Measurements from ENCODE around the gene BCOR. TPM values are rescaled to one million over a fixed set of nuclear protein-coding genes. Genes with fewer than 3 reads are reported as not detected.
A peak's percentile ranks its signal among the peaks of the same experiment; 100 is the strongest.

BCOR gene
- total and polyA plus RNA-seq, 9 of the 15 experiments (the other 6 are each of a cell fraction or from before 2014, with no cell fraction given): 27.5 to 113 (median 37.6) TPM

DNA sequence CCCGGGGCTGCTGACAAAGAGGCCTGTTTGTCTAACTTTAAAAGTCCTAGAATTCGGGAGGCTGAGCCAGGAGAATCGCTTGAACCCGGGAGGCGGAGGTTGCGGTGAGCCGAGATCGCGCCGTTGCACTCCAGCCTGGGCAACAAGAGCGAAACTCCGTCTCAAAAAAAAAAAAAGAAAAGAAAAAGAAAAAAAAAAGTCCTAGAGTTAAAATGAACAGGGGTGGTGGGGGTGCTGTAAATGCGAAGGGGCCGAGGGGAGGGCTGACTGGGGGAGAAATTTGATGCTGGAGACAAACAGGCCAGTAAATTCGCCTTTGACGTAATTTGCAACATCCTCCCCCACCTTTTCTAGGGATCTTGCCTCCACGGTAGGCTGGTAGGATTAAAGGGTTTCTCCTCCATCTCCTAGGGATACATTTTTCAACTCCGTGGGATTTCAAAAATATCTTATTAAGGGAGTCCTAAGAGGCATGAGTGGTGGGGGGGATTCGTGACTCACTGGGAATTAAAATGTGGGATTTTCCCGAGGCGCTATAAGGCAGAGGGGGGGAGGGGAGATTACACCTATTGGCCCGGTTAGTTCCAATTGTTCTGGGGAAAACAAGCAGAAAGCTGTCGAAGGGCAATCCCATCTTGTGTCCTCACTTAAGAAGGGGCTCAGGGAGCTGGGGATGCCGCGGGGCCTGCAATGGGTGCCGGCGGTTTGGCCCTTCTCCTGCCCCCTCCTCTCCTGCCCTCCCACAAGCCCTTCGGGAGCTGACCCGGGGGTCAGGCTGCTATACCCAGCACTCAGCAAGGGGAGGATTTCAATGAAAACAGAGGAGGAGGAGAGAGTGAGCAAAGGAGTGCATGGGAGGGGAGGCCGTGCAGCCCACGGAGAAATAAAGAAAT, 3.0 kb upstream of the BCOR start (continued):
- TF ChIP-seq ADNP (tag; IDR thresholded peaks at IDR 0.05): no peak
- no peak for TF ChIP-seq ZFP1 (CRISPR knock-in tag; IDR thresholded peaks at IDR 0.05)
- no peak for TF ChIP-seq ZNF444 (CRISPR knock-in tag; IDR thresholded peaks at IDR 0.05)
- TF ChIP-seq PCBP2 (IDR thresholded peaks at IDR 0.05; ENCODE audit: low read depth, low read length, poor library complexity, severe bottlenecking): no peak
- peak; percentile 60; the same call in 1 of the 2 replicates for TF ChIP-seq BCOR (IDR thresholded peaks at IDR 0.05)
- TF ChIP-seq NCOA4 (IDR thresholded peaks at IDR 0.05; ENCODE audit: partially characterized antibody): no peak
- no peak for TF ChIP-seq HDAC1 (IDR thresholded peaks at IDR 0.05)
- no peak for TF ChIP-seq RFX7 (CRISPR knock-in tag; IDR thresholded peaks at IDR 0.05)
- no peak for TF ChIP-seq BACH1 (tag; IDR thresholded peaks at IDR 0.05)
- TF ChIP-seq HSF4 (CRISPR knock-in tag; IDR thresholded peaks at IDR 0.05; ENCODE audit: borderline replicate concordance): no peak
- TF ChIP-seq SMAD4 (CRISPR knock-in tag; conservative IDR thresholded peaks at IDR 0.05): no peak
- no peak for TF ChIP-seq ZNF766 (CRISPR knock-in tag; conservative IDR thresholded peaks at IDR 0.05)
- TF ChIP-seq KLF16 (IDR thresholded peaks at IDR 0.05): no peak
- TF ChIP-seq, protein P1, sequence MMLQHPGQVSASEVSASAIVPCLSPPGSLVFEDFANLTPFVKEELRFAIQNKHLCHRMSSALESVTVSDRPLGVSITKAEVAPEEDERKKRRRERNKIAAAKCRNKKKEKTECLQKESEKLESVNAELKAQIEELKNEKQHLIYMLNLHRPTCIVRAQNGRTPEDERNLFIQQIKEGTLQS (IDR thresholded peaks at IDR 0.05): no peak
- TF ChIP-seq, protein P1 (CRISPR knock-in tag; conservative IDR thresholded peaks at IDR 0.05): no peak
- TF ChIP-seq, protein P2, sequence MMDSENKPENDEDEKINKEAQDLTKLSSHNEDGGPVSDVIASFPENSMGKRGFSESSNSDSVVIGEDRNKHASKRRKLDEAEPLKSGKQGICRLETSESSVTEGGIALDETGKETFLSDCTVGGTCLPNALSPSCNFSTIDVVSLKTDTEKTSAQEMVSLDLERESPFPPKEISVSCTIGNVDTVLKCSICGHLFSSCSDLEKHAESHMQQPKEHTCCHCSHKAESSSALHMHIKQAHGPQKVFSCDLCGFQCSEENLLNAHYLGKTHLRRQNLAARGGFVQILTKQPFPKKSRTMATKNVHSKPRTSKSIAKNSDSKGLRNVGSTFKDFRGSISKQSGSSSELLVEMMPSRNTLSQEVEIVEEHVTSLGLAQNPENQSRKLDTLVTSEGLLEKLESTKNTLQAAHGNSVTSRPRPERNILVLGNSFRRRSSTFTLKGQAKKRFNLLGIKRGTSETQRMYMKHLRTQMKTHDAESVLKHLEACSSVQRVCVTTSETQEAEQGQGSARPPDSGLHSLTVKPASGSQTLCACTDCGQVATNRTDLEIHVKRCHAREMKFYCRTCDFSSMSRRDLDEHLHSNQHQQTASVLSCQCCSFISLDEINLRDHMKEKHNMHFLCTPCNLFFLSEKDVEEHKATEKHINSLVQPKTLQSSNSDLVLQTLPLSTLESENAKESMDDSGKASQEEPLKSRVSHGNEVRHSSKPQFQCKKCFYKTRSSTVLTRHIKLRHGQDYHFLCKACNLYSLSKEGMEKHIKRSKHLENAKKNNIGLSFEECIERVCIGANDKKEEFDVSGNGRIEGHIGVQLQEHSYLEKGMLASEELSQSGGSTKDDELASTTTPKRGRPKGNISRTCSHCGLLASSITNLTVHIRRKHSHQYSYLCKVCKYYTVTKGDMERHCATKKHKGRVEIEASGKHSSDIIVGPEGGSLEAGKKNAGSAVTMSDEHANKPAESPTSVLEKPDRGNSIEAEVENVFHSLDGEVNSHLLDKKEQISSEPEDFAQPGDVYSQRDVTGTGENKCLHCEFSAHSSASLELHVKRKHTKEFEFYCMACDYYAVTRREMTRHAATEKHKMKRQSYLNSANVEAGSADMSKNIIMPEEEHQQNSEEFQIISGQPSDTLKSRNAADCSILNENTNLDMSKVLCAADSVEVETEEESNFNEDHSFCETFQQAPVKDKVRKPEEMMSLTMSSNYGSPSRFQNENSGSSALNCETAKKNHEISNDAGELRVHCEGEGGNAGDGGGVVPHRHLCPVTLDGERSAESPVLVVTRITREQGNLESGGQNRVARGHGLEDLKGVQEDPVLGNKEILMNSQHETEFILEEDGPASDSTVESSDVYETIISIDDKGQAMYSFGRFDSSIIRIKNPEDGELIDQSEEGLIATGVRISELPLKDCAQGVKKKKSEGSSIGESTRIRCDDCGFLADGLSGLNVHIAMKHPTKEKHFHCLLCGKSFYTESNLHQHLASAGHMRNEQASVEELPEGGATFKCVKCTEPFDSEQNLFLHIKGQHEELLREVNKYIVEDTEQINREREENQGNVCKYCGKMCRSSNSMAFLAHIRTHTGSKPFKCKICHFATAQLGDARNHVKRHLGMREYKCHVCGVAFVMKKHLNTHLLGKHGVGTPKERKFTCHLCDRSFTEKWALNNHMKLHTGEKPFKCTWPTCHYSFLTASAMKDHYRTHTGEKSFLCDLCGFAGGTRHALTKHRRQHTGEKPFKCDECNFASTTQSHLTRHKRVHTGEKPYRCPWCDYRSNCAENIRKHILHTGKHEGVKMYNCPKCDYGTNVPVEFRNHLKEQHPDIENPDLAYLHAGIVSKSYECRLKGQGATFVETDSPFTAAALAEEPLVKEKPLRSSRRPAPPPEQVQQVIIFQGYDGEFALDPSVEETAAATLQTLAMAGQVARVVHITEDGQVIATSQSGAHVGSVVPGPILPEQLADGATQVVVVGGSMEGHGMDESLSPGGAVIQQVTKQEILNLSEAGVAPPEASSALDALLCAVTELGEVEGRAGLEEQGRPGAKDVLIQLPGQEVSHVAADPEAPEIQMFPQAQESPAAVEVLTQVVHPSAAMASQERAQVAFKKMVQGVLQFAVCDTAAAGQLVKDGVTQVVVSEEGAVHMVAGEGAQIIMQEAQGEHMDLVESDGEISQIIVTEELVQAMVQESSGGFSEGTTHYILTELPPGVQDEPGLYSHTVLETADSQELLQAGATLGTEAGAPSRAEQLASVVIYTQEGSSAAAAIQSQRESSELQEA (IDR thresholded peaks at IDR 0.05; ENCODE audit: low read depth): no peak
